Measurements from ENCODE around the gene LCN1.

- TF ChIP-seq EZH2 (IDR thresholded peaks at IDR 0.05; ENCODE audit: low read depth, unreplicated experiment) (no peak), CTCF (conservative IDR thresholded peaks at IDR 0.05; ENCODE audit: low read depth in 2 of 2) (no peak), NANOG (IDR thresholded peaks at IDR 0.05; ENCODE audit: borderline replicate concordance) (no peak), ZNF331 (CRISPR knock-in tag; IDR thresholded peaks at IDR 0.05; ENCODE audit: low read depth) (no peak), REST (IDR thresholded peaks at IDR 0.05; ENCODE audit: unreplicated experiment) (no peak), POLR2AphosphoS5 (IDR thresholded peaks at IDR 0.05; ENCODE audit: low read depth) (no peak), EZH2phosphoT487 (IDR thresholded peaks at IDR 0.05; ENCODE audit: unreplicated experiment) (no peak), ZNF462 (CRISPR knock-in tag; IDR thresholded peaks at IDR 0.05) (no peak), ETS1 (IDR thresholded peaks at IDR 0.05) (no peak), JUNB (IDR thresholded peaks at IDR 0.05; ENCODE audit: unreplicated experiment) (no peak), CREB1 (CRISPR knock-in tag; IDR thresholded peaks at IDR 0.05; ENCODE audit: low read depth) (no peak)
Measured at GRCh38 chr9:135526089-135526729, 5.0 kb downstream of the LCN1 start.

Measured in GM23338 (cell line).